ENCODE results near the gene SLC16A7. TPM values are rescaled to one million over a fixed set of nuclear protein-coding genes. Genes with fewer than 3 reads are reported as not detected.

The SLC16A7 gene
- total and polyA plus RNA-seq, 9 of the 15 experiments (the other 6 are each of a cell fraction or from before 2014, with no cell fraction given), result 0.18 TPM; not detected in 8

DNA sequence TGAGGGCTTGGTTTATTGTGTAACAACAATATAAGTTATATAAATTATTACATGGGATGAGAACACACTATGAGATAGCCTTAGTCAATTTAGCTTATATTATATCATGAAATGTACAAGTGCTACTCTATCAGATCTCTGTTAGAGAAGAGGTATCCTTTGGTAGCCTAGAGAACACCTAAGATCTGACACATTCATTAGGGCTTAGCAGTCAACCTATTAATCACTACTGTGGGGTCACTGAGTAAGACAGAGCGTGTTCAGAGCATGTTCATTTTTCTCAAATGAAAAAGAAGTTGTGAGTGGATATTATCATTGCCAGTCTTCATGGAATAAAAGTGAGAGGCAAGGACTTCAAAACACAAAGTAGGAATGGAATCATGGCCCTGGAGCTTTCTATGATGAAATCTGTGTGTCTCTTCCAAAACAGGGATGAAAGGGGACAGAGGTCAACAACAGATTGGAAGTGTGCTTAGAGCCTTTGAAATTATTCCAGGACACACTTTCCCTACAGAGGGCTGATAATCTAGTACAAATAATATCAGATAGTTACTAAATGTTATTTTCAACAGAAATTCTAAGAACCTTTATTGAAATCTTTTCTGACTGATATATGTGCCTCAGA, 114.3 kb downstream of the SLC16A7 start:
- WGBS (ENCODE audit: insufficient coverage, low coverage, missing lambda C conversion rate), result 0% methylated on average over 1 of the region's 1 CpG
- ATAC-seq (no peak), DNase-seq (ENCODE audit: extremely low read depth in 1 of 4, low spot score in 3 of 4) (no peak), FAIRE-seq (no peak)
- intact Hi-C loops (cut with micrococcal nuclease), result no loop called here
- ChIA-PET POLR2A (no interaction called here), CTCF (ENCODE audit: low intra/inter-chr PET ratio) (no interaction called here)
- BruUV-seq (replicated peaks), result no TSS peak
- Histone ChIP-seq H3K9me3 (replicated peaks; ENCODE audit: control insufficient read depth, insufficient read depth, low read depth, low read length) (no peaks in the 10 kb centered on the region), H3K9me1 (ENCODE audit: control insufficient read depth, insufficient read depth, low read length) (no peaks in the 10 kb centered on the region), H3K4me2 (ENCODE audit: insufficient read depth, low read length) (no peak overlapping the region), H4K20me1 (replicated peaks; ENCODE audit: control insufficient read depth, insufficient read depth, low read length) (no peaks in the 10 kb centered on the region), H3K9ac (ENCODE audit: insufficient read depth in 1 of 2, low read depth in 2 of 2, low read length in 2 of 2) (no peak overlapping the region), H3K27me3 (ENCODE audit: control insufficient read depth in 2 of 2, insufficient read depth in 2 of 2, low read length in 2 of 2) (no peaks in the 10 kb centered on the region), H3K27ac (ENCODE audit: extremely low read depth, low read depth, low read length) (no peak overlapping the region), H3K4me1 (replicated peaks in 1 of 2; ENCODE audit: control insufficient read depth in 2 of 2, insufficient read depth in 2 of 2, low read length in 2 of 2) (no peaks in the 10 kb centered on the region), H3K4me3 (no peak overlapping the region), H3K79me2 (ENCODE audit: control insufficient read depth, insufficient read depth, low read length) (no peaks in the 10 kb centered on the region), H2AFZ (ENCODE audit: low read depth, low read length) (no peak overlapping the region), H3K36me3 (ENCODE audit: control insufficient read depth, insufficient read depth, low read length) (no peaks in the 10 kb centered on the region)
- no peak for TF ChIP-seq FOXP1 (CRISPR knock-in tag; IDR thresholded peaks at IDR 0.05)
- TF ChIP-seq FOS (IDR thresholded peaks at IDR 0.05; ENCODE audit: extremely low read depth, insufficient read length), result no peak
- TF ChIP-seq FOXK1 (CRISPR knock-in tag; IDR thresholded peaks at IDR 0.05; ENCODE audit: borderline replicate concordance), result no peak
- TF ChIP-seq FOSL1 (tag; conservative IDR thresholded peaks at IDR 0.05), result no peak
- TF ChIP-seq FOXK2 (conservative IDR thresholded peaks at IDR 0.05 in 1 of 2, IDR thresholded peaks at IDR 0.05 in 1 of 2; ENCODE audit: low read depth in 2 of 2), result no peak
- no peak for TF ChIP-seq ZNF57 (CRISPR knock-in tag; IDR thresholded peaks at IDR 0.05)
- in situ Hi-C loops (cut with MboI), result no loop called here

GRCh38 chr12:59710964-59711363, 115.1 kb downstream of the SLC16A7 start:
- no peaks in the 10 kb centered on the region for H3K36me3 ChIP-seq (ENCODE audit: control insufficient read depth, insufficient read depth, low read length)
- no peaks in the 10 kb centered on the region for H3K9me1 ChIP-seq (ENCODE audit: control insufficient read depth, insufficient read depth, low read length)
- no peak overlapping the region for H3K4me2 ChIP-seq (ENCODE audit: insufficient read depth, low read length)
- no peaks in the 10 kb centered on the region for H3K79me2 ChIP-seq (ENCODE audit: control insufficient read depth, insufficient read depth, low read length)
- ATAC-seq (no peak), DNase-seq (ENCODE audit: extremely low read depth in 1 of 4, low spot score in 3 of 4) (no peak), FAIRE-seq (no peak)
- H3K9ac ChIP-seq (ENCODE audit: insufficient read depth in 1 of 2, low read depth in 2 of 2, low read length in 2 of 2), result no peak overlapping the region
- in situ Hi-C loops (cut with MboI), result no loop called here
- intact Hi-C loops (cut with micrococcal nuclease), result no loop called here
- TF ChIP-seq MBD2 (IDR thresholded peaks at IDR 0.05; ENCODE audit: borderline replicate concordance, low read depth), result no peak
- TF ChIP-seq CTBP1 (IDR thresholded peaks at IDR 0.05; ENCODE audit: borderline replicate concordance), result no peak
- TF ChIP-seq PTBP1 (IDR thresholded peaks at IDR 0.05; ENCODE audit: low read depth, low read length), result no peak
- no peak for TF ChIP-seq SRSF3 (IDR thresholded peaks at IDR 0.05; ENCODE audit: insufficient read depth, low read length)
- TF ChIP-seq CSDE1 (IDR thresholded peaks at IDR 0.05), result no peak
- TF ChIP-seq STAG1 (CRISPR knock-in tag; IDR thresholded peaks at IDR 0.05; ENCODE audit: borderline replicate concordance), result no peak
- no peak for TF ChIP-seq SMAD3 (CRISPR knock-in tag; conservative IDR thresholded peaks at IDR 0.05)
- no peak for TF ChIP-seq MCM7 (IDR thresholded peaks at IDR 0.05)
- no peak for TF ChIP-seq ZBTB1 (CRISPR knock-in tag; IDR thresholded peaks at IDR 0.05; ENCODE audit: borderline replicate concordance, low read depth)
- no peak for TF ChIP-seq MAFG (tag; conservative IDR thresholded peaks at IDR 0.05)
- no peaks in the 10 kb centered on the region for H4K20me1 ChIP-seq (replicated peaks; ENCODE audit: control insufficient read depth, insufficient read depth, low read length)
- no peak overlapping the region for H2AFZ ChIP-seq (ENCODE audit: low read depth, low read length)
- H3K4me1 ChIP-seq (replicated peaks in 1 of 2; ENCODE audit: control insufficient read depth in 2 of 2, insufficient read depth in 2 of 2, low read length in 2 of 2), result no peaks in the 10 kb centered on the region
- ChIA-PET CTCF (ENCODE audit: low intra/inter-chr PET ratio) (no interaction called here), POLR2A (no interaction called here)
- H3K4me3 ChIP-seq, result no peak overlapping the region
- H3K27ac ChIP-seq (ENCODE audit: extremely low read depth, low read depth, low read length), result no peak overlapping the region
- no peaks in the 10 kb centered on the region for H3K27me3 ChIP-seq (ENCODE audit: control insufficient read depth in 2 of 2, insufficient read depth in 2 of 2, low read length in 2 of 2)
- no peaks in the 10 kb centered on the region for H3K9me3 ChIP-seq (replicated peaks; ENCODE audit: control insufficient read depth, insufficient read depth, low read depth, low read length)
- BruUV-seq (replicated peaks), result no TSS peak
- 0% methylated on average over 2 of the region's 2 CpGs for WGBS (ENCODE audit: insufficient coverage, low coverage, missing lambda C conversion rate)
